ENCODE measurements around the gene CHSY1.

The CHSY1 gene

DNA sequence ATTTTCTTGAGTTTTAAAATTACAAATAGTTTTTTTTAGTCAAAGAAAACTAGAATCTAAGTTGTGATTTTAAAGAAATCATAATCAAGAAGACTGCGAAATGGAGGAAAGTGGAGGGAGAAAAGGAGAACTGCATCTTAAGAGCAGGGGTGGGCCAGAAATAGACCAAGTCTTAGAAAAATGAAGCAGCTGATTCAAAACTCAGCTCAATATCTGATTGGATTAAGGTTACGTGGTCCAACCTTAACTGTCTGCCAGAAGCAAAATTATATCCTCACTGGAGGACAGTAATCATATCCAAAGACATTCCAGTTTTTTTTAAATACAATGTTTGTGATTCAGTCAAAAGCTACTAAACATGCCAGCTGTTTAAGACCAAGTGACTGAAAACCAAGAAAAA, 41.4 kb downstream of the CHSY1 start:
- no peak for DNase-seq (ENCODE audit: low read depth)

DNA sequence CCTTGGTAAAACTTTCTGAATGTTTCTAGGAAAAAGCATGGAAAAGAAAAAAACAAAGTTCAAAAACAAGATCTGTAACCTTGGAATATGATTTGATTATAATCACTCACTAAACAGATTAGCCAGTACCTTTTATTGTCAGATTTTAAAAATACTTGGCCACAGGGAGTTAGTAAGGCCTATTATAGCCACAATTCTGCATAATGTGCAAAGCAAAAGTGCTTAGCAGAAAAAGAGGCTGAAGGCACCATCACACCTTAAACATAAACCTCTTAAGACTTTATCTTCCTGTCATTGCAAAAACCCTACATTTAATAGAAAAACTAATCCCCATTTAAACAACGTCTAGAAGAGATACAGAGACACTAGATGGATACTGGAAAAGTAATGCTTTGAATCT, 41.8 kb downstream of the CHSY1 start:
- no peak for DNase-seq (ENCODE audit: low read depth)

DNA sequence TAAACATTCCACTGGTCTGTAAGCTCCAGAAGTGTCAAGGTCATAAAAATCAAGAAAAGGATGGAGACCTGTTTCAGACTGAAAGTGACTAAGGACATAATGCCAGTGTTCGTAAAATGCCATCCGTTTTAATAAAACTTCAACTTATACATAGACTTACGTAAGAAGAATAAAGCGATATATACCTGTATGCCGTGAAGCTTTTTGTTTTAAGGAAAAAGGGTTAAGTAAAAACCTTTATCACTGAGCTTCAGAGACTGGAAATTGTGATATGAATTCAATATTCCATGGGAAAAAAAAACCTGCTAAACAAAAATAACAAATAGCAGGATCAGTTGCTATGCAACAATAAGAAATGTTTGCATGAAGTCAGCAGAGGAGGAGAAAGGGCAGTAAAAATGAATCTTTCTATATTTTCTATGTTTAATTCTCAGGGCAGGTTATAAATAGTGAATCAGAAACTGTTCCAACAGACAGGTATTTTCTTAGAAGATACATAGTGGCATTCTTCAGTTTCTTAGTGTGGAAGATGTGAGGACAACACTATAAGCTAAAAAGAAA, 42.5 kb downstream of the CHSY1 start:
- no peak for DNase-seq (ENCODE audit: low read depth)

DNA sequence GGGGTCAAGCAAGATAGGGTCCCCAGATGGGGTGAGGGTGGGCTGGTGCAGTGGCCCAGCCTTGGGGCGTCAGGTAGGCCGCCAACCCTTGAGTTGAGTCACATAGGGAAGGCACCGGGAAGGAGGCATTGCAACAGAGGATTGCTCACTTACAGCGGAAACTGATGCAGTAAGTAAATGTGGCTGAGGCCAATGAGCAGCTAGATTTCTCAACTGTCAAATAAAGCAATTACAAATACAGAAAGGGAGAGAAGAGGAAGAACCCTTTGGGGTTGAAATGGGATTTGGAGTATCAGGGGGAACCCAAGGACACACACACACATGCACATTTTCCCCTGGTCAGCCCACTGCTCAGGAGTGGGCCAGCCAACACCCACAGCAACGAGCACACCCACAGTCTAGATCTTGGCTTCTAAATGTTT, 44.0 kb downstream of the CHSY1 start:
- no peak for DNase-seq (ENCODE audit: low read depth)

DNA sequence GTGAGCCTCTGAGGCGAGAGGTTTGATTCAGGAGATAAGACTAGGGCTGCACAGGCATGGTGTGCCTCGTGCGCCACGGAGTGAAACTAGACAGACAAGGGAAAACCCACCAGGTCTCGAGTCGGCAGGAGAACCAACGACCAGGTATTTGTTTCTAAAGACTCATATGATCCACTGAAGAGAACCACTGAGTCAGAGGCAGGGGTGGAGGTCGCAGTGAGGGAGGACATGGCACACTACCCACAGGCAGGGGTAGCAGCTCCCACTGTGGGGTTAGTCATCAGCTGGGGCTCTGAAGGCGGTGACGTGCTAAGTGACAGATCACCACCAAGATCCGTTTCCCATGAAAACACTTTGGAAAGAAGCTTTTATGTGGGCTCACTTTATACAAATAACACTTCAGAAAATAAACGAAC, 45.7 kb downstream of the CHSY1 start:
- peak; percentile 78 for DNase-seq (ENCODE audit: low read depth)

DNA sequence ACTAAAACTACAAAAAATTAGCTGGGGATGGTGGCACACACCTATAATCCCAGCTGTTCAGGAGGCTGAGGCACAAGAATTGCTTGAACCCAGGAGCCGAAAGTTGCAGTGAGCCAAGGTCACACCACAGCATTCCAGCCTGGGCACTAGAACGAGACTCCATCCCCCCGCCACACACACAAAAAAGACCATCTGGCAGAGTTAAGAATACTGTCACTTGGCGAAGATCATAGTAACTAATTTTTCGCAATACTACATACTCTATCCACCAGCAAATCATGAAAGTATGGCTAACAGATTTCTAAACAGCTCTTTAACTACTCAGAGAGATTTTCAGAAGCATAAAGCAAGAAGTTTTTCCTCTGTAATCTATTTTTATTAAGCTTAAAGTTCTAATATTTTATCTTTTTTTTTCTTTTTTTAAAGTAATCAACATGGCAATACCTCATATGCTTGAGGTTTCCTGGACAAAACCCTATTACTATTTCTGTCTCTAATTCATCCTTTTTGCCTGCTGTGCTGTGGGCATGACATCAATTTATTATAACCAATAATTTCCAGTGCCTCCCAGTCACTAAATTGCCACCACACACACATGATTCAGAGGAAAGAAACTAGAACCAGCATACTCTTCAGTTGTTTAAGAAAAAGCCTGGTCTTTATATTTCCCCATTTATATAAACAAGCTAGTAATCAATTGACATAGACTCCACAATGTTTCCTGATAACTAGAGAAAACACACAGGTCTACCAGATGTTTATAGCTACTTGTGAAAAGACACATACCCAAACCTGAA, 46.9 kb downstream of the CHSY1 start:
- no peak for DNase-seq (ENCODE audit: low read depth)

DNA sequence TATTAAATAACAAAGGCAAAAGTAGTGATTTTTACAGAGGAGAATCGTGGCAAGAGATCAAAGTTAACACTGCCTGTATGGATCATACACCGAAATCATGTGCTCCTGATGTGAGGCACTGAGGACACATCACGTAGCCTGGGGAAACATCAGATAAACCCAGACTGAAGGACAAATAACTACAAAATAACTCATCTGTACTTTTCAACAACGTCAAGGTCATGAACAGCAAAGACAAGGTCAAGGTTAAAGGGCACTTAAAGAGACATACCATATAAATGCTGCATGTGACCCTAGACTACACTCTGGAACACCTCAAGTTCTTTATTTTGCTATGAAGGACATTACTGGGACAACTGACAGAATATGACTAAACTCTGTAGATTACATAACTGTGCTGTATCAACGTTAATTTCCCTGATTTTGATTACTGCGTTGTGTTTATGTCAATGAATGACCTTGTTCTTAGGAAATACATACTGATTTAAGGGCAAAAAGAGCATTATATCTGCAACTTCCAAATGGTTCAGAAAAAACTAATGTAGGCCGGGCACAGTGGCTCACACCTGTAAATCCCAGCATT, 48.1 kb downstream of the CHSY1 start:
- no peak for DNase-seq (ENCODE audit: low read depth)

DNA sequence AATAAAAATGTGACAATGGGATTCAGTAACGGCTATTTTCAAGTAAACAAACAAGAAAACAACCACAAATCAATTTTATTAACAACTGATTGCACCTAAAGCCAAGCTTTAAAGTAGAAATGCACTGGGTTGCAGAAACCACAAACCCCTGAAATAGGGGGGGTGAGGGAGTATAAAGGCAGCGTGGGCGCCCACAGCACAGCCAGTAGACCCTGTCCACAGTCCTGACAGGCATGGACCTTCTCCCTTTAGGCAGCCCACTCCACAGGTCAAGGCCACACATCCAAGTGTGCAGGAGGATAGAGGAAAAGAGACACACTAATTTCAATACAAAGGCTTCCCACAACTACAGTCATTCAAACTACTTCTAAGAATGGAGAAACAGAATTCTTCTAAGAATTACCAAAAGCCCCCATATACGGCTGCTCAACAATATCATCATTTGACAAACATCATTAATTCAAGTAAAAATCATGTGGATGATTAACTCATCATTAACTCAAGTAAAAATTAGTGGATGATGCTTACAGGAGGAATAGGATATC, 48.7 kb downstream of the CHSY1 start:
- DNase-seq (ENCODE audit: low read depth), result no peak

DNA sequence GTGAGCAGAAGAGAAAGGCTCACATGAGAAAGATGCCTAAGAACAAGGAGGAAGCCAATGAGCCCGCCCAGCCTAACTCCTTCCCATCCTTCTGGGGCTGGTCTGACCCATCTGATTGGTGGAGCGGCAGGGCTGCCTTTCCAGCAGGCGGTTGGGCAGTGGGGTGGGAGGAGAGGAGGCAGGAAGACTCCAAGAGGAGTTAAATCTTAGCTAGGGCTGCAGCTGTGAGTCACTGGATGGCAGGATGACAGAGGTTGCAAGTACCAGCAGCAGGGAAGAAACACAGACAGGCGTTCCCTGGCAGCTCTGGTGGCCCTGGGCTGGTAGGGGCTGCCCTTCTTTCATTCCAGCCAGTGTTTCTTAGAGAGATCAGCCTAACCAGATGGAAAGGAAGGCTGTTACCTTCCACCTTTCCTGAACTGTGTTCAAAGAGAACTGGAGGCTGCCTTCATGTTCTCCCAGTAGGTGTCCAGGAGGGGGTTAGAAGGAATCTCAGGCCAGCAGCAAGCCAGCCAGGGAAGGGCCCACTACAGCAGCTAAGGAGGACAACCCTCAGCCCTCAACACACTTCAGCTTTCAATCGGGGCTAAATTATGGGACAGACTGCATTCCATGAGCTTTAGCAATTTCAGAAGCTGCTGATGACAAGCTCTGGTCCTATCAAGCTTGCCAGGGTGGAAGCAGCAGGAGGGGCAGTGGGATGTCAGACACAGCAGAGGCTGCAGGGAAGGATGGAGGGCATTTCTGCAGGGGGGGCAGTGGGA, 50.3 kb downstream of the CHSY1 start:
- DNase-seq (ENCODE audit: low read depth), result no peak

DNA sequence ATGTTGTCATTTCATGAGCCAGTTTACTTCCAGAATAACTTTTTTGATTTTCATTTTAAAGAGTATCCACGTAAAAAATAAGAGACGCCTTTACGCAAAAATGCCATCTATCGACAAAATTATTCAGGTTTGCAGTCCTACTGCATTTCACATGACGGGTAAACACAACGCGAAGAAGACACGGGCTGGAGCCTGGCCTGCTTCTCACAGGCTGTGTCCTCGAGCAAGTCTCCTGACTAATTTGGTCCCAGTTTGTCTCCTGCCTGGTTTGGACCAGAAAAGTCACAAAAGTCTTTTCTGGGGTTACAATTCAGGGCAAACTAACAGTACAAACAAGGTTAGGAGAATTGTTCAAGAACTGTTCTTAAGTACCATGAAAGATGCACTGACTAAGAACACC, 51.7 kb downstream of the CHSY1 start:
- no peak for DNase-seq (ENCODE audit: low read depth)

DNA sequence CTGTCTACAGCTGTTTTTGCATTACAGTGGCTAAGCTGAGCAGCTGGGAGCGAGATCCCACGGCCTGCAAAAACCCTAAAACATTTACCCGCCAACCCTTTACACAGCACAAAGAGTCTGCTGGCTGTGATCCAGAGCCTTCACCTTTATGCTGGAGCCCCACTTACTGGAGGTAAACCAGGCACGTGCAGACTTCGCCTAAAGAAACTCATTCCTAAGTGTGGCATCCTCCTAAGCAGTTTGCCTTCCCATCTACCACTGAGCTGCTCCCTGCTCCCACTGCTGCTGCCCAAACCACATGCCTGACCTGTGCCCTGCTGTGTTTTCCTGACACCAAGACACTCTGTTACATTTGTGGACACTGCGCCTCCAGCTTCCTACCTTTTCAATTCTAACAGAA, 53.0 kb downstream of the CHSY1 start:
- DNase-seq (ENCODE audit: low read depth), result no peak

DNA sequence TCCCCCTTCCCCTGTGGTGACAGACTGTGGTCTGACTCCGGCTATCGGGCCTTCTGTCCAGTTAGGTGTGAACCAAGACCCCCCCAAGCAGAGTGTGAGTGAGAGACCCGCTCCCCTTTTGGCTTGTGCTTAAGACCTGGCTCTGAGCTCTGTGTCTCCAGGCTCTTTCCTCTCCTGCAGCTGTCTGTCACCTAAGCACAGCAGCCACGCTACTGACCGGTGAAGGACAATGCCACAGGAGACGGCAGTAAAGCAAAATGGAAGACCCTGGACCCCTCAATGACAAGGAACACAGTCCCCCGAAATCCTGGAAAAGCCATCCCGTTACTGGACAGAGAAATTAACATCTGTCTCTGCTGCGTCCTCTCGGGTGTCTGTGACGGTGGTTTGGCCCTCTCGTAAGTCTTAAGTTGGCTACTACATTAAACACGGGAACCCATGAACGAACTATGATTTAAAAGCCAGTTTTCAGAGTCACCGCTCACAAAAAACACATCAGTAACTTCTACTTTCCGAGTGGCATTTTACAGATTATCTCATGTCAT, 53.7 kb downstream of the CHSY1 start:
- no peak for DNase-seq (ENCODE audit: low read depth)

DNA sequence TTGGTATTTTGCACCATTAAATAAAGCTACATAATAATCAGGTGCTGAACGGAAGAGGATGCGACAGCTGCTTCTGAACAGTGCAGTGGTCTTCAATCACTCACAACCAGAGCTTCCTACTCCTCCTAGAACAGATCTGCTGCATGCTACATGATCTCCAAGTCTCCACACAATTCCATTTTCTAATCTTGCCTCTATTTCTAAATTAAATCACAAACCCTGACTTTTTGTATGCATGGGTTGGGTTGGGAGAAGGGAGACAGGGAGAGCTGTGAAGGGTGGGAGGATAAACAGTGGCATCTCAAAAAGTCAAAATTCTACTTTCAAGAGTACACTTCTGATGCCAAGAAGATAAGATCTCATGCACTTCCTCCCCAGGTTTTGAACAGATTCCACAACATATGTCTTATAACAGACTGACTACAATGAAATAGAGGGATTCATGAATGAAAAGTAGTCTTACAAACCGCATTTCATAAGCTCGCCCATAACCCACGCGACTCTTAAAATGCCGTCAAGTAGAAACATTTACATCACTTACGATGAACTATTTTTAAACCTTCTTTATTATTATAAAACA, 57.2 kb downstream of the CHSY1 start:
- no peak for DNase-seq (ENCODE audit: low read depth)

DNA sequence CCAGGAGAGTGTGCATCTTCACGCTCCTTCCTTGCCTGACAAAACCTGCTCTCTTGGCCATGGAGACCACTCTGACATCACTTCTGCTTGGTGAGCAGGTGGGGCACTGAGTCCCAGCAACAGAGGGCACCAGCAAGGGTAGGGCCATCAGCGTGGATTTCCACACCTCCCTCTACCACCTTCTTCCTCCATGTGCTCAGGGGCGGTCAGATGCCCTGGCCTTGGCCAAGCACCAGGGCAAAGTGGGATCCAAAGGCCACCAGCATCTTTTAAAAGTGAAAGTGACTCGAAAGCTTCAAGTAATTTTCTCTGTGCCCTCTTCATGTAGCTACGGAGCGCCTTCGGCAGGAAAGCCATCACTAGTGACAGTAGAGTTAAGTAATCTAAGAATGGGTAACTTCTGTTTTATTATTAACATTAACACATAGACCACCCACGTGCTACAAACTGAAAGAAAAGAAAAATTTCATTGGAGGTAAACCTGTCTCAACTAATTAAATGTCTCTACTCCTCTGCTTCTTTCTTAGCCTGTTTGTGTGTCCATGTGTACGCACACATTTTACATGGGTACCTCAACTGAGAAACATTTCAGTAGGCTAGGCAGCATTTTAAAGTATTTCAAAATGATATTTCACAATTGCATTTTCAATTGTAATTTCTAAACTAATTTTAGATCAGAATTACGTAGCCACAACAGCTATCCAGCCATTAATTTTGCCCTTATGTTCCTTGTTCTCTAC, 57.9 kb downstream of the CHSY1 start:
- DNase-seq (ENCODE audit: low read depth), result no peak

DNA sequence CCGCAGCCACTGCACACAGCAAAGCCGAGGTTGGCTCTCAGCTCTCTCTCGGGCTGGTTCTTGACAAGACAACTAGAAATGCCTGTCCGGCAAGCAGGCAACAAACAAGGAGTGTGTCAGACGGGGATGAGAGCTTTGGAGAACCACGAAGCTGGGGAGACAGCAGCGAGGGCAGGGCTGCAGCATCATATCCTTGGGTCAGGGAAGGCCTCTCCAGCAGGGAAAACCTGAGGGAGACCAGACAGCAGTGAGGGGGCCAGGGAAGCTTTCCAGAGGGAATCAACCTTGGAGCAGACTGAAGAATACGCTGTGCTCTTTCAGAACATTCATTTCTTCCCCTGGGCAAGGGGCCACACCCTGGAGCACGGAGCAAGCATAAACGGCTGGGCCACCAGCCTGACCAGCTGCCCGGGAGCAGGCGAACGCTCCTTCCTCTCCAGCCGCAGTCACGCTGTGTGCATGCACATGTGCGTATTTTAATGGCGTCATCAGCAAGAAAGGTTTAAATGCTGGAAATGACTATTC, 58.7 kb downstream of the CHSY1 start:
- DNase-seq (ENCODE audit: low read depth), result no peak

DNA sequence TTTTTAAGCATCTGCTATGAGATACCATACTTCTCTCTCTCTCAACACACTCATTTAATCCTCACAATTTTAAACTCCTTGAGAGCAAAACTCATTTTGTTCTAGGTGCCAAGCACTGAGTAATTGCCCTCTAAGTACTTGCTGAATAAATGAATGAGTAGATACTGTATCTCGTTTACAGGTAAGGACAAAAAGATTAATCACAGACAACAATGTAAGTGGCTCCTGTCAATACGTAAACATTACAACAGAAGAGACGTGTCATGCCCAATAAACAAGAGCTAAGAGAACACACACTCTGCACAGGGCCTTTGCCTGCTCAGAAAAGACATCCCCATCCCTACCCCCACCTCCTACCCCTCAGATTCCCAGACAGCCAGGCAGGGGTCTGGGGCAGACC, 59.8 kb downstream of the CHSY1 start:
- no peak for DNase-seq (ENCODE audit: low read depth)

DNA sequence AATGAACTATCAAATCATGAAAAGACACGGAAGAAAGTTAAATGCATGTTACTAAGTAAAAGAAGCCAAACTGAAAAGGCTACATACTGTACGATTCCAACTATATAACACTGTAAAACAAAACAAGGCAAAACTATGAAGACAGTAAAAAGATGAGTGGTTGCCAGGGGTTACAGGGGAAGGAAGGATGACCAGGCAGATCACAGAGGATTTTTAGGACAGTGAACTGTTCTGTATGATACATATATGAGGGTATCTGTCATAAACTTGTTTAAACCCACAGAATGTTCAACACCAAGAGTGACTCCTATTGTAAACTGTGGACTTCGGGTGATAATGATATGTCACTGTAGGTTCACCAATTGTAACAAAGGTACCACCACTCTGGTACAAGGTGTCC, 60.6 kb downstream of the CHSY1 start:
- no peak for DNase-seq (ENCODE audit: low read depth)

DNA sequence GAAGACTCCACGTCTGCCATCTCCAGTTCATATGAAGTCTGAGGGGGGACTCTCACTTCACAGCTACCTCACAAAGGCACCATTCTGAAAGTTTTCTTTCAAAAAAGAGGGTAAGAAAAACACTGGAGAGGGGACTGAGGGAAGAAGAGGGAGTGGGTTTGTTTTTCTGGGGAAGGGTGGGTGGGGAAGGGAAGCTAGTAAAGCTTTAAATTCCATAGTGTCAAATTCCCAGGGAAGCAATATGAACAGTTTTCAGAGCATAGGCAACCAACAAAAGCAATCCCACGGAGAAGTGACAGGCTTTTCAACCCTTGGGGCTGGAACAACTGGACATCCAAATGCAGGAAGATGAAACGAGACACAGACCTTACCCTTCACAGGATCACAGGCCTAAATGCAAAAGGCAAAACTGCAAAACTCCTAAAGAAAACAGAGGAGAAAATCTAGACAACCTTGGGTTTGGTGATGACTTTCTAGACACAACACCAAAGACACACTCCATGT, 61.7 kb downstream of the CHSY1 start:
- DNase-seq (ENCODE audit: low read depth), result no peak

DNA sequence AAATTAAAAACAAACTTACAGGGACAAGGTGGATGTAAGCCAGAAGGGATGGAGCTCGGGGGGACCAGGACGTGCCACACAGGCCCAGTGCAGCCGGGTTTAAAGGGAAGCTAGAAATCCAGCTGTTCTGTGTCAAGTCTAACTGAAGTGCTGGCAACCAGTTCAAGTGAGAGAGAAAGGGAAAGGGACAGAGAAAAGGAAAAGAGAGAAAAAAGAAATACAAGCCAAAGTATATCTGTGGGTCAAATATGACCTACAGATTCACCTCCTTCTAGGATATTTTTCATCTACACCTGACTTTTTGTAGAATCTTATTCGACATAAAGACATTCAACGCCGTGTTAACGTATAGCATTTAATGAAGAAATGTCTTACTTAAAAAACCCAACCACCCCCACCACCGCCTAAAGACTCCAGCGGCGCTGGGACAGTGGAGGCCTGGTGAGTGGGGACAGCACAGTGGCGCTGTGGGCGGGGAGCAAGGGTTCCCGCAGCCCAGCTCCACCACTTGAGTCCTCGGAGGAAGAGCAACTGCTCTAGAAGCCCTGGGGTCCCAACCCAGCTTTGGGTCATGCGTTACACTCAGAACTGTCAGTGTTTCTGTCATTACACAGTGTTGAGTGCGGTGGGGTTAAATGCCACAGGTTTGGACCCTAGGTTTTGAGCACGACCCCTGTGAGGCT, 62.3 kb downstream of the CHSY1 start:
- DNase-seq (ENCODE audit: low read depth), result no peak
